GM12801 (cell line): Measurements from ENCODE around the gene RENBP.

Source experiments
- TF ChIP-seq, protein P1 (sequence below): IDR thresholded peaks from one replicate; pipeline ENCODE4 v1.5.1; 2011; ENCODE audit warnings: control low read depth; ENCODE audit not compliant: insufficient read length; ENCODE audit errors: extremely low read depth

The RENBP gene

DNA sequence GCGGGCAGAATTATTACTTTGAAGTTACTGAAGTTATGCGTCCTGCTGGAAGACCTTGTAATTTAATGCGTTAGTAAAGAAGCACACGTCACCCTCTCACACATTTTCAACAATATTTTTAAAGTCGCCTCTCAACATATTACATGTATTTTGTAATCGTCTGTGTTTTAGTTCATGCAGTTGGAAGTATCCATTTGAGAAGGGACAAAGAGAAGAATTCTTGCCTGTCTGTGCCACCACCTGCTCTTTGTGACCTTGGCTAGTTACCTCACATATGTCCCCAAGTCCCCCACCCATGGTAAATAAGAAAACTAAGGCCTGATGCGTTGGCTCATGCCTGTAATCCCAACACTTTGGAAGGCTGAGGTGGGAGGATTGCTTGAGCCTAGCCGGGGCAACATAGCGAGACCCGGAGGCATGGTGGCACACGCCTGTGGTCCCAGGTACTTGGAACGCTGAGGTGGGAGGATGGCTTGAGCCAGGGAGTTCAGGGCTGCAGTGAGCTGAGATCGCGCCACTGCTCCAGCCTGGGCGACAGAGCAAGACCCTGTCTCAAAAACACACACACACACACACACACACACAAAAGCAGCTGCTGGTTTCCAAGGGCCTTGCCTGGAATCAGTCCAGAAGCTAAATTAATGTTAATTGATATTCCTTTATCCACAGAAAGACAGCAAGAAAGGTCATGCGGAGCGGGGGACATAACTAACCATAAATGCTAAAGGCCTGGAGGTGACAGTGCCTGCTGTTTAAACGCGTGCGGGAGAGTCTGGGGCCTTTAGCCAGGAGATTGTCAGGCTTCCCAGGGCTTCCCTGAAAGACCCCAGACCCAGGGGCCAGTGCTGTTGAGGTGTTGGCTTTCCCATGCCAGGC, 28.9 kb upstream of the RENBP start:
- TF ChIP-seq, protein P1, sequence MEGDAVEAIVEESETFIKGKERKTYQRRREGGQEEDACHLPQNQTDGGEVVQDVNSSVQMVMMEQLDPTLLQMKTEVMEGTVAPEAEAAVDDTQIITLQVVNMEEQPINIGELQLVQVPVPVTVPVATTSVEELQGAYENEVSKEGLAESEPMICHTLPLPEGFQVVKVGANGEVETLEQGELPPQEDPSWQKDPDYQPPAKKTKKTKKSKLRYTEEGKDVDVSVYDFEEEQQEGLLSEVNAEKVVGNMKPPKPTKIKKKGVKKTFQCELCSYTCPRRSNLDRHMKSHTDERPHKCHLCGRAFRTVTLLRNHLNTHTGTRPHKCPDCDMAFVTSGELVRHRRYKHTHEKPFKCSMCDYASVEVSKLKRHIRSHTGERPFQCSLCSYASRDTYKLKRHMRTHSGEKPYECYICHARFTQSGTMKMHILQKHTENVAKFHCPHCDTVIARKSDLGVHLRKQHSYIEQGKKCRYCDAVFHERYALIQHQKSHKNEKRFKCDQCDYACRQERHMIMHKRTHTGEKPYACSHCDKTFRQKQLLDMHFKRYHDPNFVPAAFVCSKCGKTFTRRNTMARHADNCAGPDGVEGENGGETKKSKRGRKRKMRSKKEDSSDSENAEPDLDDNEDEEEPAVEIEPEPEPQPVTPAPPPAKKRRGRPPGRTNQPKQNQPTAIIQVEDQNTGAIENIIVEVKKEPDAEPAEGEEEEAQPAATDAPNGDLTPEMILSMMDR = no peak

DNA sequence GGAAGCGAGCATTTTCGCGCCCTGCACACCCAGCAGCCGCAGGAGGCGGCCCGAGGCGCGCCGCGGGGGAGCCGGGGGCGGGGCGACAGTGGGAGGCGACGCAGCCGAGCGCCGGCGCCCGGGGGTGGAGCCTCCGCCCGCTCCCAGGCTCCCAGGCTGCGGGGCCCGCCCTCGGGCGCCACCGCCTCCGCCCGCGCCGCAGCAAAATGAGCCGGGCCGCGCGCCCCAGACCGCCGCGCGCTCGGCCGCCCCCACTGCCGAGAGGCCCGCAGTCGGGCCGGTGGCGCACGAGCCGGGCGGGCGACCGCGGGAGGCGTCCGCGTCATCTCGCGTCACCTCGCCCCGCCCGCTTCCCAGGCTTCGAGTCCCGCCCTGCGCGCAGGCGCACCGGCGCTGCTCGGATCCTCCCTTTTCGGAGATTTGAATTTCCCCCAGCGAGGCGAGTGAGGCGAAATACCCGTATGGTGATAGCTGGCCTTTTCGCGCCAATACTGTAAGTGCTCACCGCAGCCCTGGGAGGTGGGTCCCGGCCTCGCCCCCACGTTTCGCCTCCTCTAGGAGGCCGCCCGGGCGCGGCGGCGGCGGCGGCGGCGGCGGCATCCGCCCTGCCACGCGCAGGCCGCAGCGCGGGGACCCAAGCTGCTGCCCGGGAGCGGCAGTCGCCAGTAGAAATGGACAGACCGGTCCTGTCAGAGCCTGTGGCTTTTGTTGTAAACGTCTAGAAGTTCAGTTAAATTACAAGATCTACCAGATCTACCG, 28.1 kb upstream of the RENBP start, which contains the start of gene TMEM187:
Gene TMEM187 (plus strand): TSS at position 387 of the 759 bp plus-strand sequence. CDS start 9,309 bp downstream, outside the sequence.
- TF ChIP-seq, protein P1 = no peak

DNA sequence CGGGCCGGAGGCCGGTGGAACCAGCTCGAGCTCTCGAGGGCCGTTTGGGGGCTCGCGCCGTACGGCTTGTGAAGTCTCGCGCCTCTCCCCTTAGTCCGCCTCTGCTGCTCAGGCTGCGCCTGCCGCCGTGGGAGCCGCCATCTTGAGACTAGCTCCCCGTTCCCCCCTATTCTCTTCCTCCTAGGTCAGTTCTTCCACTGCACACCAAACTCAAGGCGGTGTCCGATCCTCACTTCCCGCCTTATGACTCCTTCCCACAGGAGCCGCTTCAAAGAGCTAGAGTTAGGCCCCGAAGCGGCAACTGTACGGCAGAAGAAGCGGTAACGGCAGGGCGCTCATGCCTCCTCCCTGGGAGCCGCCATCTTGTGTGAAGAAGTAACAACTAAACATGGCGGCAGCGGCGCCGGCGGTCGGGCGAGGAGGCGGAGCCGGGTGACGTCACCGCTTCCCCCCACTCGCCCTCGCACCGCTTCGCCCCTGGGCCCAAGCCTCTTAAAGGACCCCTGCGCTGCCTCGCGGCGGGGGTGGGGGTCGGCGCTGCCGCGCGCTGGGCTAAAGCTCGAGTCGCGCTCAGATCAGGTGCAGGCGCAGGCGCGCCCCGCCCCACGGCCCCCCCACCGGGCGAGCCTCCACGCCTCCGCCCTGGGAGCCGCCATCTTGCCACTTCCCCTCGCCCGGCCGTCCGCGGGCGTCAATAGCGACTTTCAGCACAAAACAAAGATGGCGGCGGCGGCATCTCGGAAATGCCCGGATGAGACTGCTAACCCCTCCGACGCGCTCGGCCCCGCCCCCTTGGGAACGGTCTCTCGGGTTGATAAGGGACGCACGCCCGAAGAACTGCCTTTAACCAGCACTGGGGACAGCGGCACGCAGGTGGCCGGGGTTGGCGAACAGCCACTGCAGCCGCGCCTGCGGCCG, 27.3 kb upstream of the RENBP start, which contains the start of gene HCFC1:
Gene HCFC1 (minus strand): TSS at position 369 of the 918 bp plus-strand sequence. CDS start 978 bp downstream, outside the sequence.
- TF ChIP-seq, protein P1 = no peak

DNA sequence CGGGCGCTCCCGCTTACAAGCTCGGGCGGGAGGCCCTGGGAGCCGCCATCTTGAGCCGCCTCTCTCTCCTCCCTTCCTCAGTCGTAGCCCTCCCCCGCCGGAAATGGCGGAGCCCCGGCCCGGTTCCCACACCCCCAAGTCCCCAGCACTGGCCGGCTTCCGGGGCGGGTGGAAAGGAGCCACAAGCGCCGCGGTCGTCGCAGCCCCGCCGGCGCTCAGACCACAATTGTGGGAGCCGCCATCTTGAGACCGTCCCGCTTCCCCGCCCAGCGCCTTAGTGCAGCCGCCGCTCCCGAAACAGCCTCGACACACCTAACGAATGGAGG, 26.6 kb upstream of the RENBP start:
- TF ChIP-seq, protein P1 = no peak

DNA sequence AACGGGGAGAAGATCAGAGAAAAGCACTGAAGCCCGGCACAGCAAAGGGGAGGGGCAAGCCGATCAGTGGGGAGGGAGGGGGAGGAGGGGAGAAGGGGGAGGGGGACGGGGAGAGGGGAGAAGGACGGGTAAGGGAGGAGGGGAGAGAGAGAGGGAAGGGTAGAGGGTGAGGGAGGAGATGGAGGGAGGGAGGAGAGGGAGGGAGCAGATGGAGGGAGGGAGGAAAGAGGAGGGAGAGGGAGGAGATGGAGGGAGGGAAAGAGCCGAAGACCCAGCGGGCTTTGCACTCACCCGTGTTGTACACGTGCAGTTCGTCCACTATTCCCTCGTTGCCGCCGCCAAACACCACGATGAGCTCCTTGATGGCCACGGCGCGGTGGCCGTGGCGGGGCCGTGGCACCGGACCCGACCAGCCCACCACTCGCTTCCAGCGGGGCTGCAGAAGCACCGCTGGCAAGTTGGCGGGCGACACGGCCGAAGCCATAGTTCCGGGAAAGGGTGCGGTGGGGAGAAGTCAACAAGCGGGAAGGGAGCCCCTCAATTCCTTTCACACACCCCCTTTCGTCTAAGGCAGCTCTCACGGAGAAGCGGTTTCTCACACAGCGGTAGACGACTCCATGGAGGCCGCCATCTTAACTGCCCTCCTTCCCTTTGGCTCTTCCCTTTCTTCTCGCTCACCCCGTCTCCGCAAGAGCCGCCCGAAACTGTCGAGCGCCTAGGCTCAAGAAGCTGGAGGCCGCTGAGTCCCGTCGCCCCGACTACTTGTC, 26.1 kb upstream of the RENBP start:
- TF ChIP-seq, protein P1 = no peak

DNA sequence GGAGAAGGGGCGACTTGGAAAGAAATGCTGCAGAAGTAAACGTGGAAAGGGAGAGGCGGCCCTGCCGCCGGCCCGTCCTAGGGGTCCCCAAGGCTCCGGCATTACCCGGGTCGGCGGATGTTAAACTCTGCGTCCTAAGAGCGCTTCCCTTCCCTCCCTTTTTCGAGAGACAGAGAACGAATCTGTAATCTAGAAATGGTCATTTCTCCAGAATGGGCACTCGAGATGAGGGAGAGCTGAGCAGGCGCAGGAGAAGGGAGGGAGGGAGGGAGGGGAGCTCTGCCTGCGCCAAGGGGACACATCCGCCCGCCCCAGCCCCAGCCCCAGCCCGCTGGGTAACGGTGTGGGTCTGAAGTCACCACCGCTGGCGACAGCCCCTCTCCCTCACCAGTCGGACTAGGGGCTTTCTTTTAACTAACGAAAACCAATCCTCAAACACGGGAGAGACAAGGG, 25.5 kb upstream of the RENBP start:
- TF ChIP-seq, protein P1 = no peak
